GM13976 (cell line): ENCODE measurements around the gene GRIK5.

Source experiments
- DNase-seq: peaks from one replicate; pipeline ENCODE4 v3.0.0; 2012; ENCODE audit warnings: low spot score
- in situ Hi-C: fragments of 300-500 bp; cut with MboI; formaldehyde crosslinking; loops from one replicate; pipeline ENCODE4 v1.12.0; 2022; ENCODE audit warnings: low sequenced_read_pairs, mixed read lengths, inconsistent platforms; ENCODE audit not compliant: unreplicated experiment
- TF ChIP-seq, protein P1 (sequence below): IDR thresholded peaks from 2 replicates; pipeline ENCODE4 v1.5.1; 2012; ENCODE audit warnings: borderline replicate concordance, mild to moderate bottlenecking; ENCODE audit not compliant: insufficient read depth; ENCODE audit errors: extremely low read depth, missing control alignments, control extremely low read depth

Gene GRIK5, protein sequence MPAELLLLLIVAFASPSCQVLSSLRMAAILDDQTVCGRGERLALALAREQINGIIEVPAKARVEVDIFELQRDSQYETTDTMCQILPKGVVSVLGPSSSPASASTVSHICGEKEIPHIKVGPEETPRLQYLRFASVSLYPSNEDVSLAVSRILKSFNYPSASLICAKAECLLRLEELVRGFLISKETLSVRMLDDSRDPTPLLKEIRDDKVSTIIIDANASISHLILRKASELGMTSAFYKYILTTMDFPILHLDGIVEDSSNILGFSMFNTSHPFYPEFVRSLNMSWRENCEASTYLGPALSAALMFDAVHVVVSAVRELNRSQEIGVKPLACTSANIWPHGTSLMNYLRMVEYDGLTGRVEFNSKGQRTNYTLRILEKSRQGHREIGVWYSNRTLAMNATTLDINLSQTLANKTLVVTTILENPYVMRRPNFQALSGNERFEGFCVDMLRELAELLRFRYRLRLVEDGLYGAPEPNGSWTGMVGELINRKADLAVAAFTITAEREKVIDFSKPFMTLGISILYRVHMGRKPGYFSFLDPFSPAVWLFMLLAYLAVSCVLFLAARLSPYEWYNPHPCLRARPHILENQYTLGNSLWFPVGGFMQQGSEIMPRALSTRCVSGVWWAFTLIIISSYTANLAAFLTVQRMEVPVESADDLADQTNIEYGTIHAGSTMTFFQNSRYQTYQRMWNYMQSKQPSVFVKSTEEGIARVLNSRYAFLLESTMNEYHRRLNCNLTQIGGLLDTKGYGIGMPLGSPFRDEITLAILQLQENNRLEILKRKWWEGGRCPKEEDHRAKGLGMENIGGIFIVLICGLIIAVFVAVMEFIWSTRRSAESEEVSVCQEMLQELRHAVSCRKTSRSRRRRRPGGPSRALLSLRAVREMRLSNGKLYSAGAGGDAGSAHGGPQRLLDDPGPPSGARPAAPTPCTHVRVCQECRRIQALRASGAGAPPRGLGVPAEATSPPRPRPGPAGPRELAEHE

DNA sequence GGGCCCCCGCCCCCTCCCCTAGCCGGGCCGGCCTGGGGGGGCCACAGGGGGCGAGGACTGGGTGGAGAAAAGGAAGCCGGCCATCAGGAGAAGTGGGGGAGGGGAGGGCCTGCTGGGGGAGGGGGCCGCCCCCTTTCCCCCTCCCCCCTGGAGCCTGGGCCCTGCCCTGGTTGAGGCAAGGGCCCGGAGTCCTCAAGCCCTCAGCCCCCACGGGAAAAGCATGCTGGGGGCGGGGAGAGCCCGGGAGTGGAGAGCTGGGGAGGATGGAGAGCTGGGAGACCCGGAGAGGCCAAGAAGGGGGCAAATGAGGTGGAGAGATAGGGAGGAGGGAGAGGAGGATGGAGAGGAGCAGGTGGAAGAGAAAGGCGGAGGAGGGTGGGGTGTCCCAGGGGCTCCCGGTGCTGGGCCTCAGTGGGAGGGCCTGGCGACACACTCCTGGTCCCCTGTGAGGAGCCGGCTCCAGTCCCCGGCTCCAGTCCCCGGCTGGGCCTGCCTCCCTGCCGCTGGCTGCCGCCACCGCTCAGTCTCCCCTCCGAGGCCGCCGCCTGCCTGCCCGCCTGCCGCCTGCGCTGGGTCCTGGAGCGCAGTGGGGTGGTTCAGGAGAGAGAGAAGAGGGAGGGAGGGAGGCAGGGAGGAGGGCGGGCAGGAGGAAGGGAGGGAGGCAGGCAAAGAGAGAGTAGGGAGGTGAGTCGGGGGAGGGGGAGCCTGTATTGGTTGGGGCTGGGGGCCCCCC lies at the start of gene GRIK5:
TSS of gene GRIK5 (minus strand) at position 588 of the 733 bp plus-strand sequence. CDS start 4,436 bp downstream, outside the sequence.
- in situ Hi-C loops, result no loop called here
- DNase-seq, result no peak
- TF ChIP-seq, protein P1, sequence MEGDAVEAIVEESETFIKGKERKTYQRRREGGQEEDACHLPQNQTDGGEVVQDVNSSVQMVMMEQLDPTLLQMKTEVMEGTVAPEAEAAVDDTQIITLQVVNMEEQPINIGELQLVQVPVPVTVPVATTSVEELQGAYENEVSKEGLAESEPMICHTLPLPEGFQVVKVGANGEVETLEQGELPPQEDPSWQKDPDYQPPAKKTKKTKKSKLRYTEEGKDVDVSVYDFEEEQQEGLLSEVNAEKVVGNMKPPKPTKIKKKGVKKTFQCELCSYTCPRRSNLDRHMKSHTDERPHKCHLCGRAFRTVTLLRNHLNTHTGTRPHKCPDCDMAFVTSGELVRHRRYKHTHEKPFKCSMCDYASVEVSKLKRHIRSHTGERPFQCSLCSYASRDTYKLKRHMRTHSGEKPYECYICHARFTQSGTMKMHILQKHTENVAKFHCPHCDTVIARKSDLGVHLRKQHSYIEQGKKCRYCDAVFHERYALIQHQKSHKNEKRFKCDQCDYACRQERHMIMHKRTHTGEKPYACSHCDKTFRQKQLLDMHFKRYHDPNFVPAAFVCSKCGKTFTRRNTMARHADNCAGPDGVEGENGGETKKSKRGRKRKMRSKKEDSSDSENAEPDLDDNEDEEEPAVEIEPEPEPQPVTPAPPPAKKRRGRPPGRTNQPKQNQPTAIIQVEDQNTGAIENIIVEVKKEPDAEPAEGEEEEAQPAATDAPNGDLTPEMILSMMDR, result no peak

DNA sequence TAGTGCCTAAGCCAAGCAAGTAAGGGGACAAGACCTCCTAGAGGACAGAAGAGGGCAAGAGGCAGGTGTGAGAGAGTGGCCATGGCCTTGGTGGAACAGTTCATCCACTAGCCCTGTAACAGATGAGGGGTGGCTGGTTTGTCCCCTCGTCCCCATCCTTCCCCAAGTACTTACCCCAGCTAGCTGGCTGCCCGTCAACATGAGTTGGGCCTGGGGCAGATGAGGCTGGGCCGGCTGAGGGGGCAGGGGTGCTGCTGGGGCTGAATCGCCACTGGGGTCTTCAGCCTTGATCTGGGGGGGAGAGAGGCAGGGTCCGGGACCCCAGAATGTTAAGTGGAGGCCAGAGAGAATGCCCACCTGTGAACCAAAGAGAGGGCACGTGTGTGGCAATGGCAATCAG lies 47.1 kb upstream of the GRIK5 start:
- no peak for DNase-seq
- in situ Hi-C loops, result no loop called here
- TF ChIP-seq, protein P1, result no peak

DNA sequence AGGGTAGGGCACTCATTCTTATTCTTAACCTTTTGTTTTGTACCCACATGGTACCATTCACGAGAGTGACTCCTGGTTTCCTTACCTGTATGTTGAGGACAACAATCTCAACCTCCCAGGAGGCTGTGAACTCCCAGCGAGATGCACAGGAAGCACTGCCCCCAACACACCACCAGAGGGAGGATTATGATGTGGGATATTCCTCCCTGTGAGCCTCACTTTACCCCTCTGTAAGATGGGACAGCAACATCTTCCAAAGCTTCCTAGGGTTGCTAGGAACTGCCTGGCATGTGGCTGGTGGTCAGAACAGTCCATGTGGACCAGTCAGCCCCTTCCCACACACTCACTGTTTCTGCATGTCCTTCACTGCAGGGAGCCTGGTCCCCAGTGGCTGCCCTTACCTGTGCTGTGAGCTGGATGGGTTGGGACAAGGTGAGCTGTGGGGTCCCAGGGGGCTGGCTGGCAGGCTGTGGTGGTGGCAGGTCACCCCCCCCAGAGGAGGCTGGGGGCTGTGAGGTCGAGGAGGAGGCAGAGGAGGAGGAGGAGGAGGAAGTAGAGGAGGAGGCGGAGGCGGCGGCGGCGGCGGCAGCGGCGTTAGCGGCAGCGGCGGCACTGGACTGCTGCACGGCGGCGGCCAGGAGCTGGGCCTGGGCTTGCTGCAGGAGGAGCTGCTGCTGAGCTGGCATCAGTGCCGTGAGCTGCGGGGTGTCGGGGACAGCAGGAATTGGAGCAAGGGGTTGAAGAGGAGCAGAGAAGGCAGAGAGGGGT lies 46.5 kb upstream of the GRIK5 start:
- no peak for DNase-seq
- TF ChIP-seq, protein P1, result no peak
- in situ Hi-C loops, result no loop called here

DNA sequence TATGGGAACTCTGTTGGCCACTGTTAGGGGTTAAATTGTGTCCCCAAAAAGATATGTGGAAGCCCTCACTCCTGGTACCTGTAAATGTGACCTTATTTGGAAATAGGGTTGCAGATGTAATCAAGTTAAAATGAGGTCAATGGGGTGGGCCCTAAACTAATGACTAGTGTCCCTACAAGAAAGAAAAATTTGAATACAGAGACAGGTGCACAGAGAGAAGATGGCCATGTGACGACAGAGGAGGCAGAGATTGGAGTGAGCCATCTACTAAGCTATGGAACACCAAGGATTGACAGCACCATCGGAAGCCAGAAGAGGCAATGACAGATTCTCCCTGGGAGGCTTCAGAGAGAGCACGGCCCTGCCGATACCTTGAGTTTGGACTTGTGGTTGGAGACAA lies 45.7 kb upstream of the GRIK5 start:
- TF ChIP-seq, protein P1, result no peak
- DNase-seq, result no peak
- in situ Hi-C loops, result no loop called here

DNA sequence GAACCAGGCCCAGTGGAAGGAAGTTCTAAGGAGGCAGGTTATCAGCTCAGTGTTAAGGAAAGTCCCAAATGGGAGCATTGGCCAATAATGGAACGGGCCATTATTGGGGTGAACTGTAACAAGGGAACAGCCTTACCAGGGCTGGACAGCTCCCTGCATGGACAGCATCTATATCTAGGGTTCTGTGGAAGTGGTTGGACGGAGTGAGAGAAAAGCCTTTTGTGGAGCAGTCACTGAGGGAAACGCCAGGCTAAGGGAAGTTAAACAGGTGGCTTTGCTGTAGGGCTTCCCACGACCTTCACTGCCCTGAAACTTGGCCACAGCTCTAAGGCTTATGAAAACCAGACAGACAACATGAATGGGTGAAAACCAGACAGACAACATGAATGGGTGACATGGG lies 45.2 kb upstream of the GRIK5 start:
- DNase-seq, result no peak
- in situ Hi-C loops, result no loop called here
- TF ChIP-seq, protein P1, result no peak
